ENCODE data around the gene AGPAT3. TPM values are rescaled to one million over a fixed set of nuclear protein-coding genes. Genes with fewer than 3 reads are reported as not detected.

AGPAT3 gene
- total RNA-seq, 1 experiment from 2014 or later: 58.3 TPM

DNA sequence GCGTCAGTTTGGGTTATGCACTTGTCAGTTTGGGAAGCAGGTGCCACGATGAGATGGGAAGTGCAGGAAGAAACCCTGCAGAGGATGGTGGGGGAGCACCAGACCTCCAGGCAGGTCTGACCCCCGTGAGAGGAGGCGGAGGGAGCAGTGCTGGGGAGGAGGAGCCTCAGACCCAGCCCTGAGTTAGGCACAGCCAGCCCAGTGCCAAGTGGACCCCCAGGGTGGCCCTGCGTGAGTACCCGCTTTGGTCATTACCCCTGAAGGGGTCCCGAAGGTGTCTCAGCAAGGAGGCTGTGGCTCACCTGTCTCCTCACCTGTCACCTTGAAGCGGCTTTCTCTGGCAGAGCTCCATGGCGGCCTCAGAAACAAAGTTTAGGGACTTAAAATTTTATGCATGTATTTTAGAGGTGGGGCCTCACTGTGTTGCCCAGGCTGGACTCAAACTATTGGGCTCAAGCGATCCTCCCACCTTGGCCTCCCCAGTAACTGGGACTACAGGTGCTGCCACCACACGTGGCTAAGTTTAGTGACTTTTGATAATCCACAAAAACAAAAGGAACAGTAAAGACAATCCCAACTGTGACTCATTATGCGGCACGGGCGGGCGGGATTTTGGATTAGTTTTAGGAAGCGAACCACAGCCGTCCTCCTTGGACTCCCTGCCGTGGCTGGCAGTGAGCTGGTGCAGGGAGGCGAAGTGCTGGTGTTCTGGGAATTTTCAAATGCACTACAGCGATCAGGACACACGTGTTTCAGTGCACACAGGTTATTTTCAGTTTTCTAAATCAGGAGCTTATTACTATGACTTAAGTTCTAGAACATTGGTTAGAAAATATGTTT is 4.7 kb downstream of the AGPAT3 start:
- Mint-ChIP-seq H3K36me3 (ENCODE audit: insufficient read depth, unreplicated experiment) (peaks cover 16% of the 10 kb centered on the region), H3K4me3 (ENCODE audit: unreplicated experiment) (no peak overlapping the region), H3K27me3 (ENCODE audit: insufficient read depth, unreplicated experiment) (no peaks in the 10 kb centered on the region), H3K9me3 (ENCODE audit: unreplicated experiment) (no peaks in the 10 kb centered on the region), H3K4me1 (ENCODE audit: insufficient read depth, unreplicated experiment) (peaks cover 25% of the 10 kb centered on the region), H3K27ac (ENCODE audit: low read depth, unreplicated experiment) (no peak overlapping the region)
- CTCF ChIA-PET: interaction anchor here (1.6 kb wide), 1 partner anchor 58 kb away, joined by 4 read pairs; no protein-coding TSS in a partner anchor
- TF ChIP-seq, protein P1, sequence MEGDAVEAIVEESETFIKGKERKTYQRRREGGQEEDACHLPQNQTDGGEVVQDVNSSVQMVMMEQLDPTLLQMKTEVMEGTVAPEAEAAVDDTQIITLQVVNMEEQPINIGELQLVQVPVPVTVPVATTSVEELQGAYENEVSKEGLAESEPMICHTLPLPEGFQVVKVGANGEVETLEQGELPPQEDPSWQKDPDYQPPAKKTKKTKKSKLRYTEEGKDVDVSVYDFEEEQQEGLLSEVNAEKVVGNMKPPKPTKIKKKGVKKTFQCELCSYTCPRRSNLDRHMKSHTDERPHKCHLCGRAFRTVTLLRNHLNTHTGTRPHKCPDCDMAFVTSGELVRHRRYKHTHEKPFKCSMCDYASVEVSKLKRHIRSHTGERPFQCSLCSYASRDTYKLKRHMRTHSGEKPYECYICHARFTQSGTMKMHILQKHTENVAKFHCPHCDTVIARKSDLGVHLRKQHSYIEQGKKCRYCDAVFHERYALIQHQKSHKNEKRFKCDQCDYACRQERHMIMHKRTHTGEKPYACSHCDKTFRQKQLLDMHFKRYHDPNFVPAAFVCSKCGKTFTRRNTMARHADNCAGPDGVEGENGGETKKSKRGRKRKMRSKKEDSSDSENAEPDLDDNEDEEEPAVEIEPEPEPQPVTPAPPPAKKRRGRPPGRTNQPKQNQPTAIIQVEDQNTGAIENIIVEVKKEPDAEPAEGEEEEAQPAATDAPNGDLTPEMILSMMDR (IDR thresholded peaks at IDR 0.05; ENCODE audit: unreplicated experiment): no peak
- no TSS peak for BruUV-seq (replicated peaks)
- POLR2A ChIA-PET: interaction anchor here (1.4 to 1.8 kb wide), 3 partner anchors 27 to 141 kb away, joined by 3 read pairs; no protein-coding TSS in a partner anchor
- intact Hi-C loops (cut with micrococcal nuclease): no loop called here
- DNase-seq (ENCODE audit: unreplicated experiment): no peak

DNA sequence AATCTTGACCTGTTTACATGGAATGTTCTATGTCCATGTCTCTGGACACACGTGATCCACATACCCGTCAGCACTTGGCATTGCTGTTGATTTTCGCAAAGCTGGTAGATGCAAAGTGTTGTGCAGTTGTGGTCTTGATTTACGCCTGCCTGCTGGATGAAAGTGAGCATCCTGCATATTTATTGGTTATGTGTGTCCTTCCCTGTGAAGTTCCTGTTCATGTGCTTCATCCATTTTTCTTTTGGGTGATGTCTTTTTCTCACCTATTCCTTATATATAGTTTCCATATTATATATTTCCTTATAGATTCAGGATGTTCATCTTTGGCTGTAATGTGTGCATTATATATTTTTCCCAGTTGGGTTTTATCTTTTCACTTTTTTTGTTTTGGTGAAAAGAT is 6.5 kb downstream of the AGPAT3 start:
- CTCF ChIA-PET: no interaction called here
- intact Hi-C loops (cut with micrococcal nuclease): no loop called here
- Mint-ChIP-seq H3K4me3 (ENCODE audit: unreplicated experiment) (no peak overlapping the region), H3K4me1 (ENCODE audit: insufficient read depth, unreplicated experiment) (peaks cover 22% of the 10 kb centered on the region), H3K36me3 (ENCODE audit: insufficient read depth, unreplicated experiment) (peaks cover 21% of the 10 kb centered on the region), H3K27ac (ENCODE audit: low read depth, unreplicated experiment) (no peak overlapping the region), H3K27me3 (ENCODE audit: insufficient read depth, unreplicated experiment) (no peaks in the 10 kb centered on the region), H3K9me3 (ENCODE audit: unreplicated experiment) (no peaks in the 10 kb centered on the region)
- BruUV-seq (replicated peaks): no TSS peak
- DNase-seq (ENCODE audit: unreplicated experiment): no peak
- TF ChIP-seq, protein P1 (IDR thresholded peaks at IDR 0.05; ENCODE audit: unreplicated experiment): no peak
- POLR2A ChIA-PET: no interaction called here

DNA sequence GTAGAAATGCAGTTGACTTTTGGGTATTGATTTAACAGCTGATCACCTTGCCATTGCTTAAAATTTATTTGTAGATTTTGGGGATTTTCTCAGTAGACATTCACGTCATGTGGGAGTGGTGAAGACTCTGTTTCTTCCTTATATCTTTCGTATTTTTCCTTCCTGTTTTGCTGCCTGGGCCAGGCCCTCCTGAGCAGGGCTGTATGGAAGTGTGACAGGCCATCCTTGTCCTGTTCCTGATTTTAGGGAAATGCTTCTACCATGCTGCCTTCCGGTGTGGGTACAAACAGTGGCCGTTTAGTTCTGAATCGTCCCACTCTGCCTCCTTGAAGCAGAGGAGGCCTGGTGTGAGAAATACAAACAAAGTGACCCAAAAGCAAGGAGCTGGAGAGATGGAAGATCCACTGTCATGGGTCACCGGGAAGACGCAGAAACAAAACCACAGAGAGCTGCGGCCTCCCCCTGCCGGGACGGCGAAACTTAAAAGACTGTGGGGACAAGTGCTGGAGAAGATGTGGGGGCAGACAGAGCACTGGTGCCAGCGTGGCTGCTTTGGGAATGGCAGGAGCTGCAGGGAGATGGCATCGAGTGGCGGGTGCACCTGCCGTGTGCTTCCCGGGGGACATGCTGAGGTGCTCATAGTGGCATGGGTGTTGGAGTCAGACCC is 7.6 kb downstream of the AGPAT3 start:
- POLR2A ChIA-PET: interaction anchor here (0.8 kb wide), 1 partner anchor 12 kb away, joined by 4 read pairs; no protein-coding TSS in a partner anchor
- CTCF ChIA-PET: interaction anchor here (0.6 to 1.0 kb wide), 3 partner anchors 72 to 146 kb away, joined by 3 read pairs; no protein-coding TSS in a partner anchor
- Mint-ChIP-seq H3K27ac (ENCODE audit: low read depth, unreplicated experiment) (no peak overlapping the region), H3K27me3 (ENCODE audit: insufficient read depth, unreplicated experiment) (no peaks in the 10 kb centered on the region), H3K36me3 (ENCODE audit: insufficient read depth, unreplicated experiment) (peaks cover 21% of the 10 kb centered on the region), H3K9me3 (ENCODE audit: unreplicated experiment) (no peaks in the 10 kb centered on the region), H3K4me3 (ENCODE audit: unreplicated experiment) (no peak overlapping the region), H3K4me1 (ENCODE audit: insufficient read depth, unreplicated experiment) (peaks cover 15% of the 10 kb centered on the region)
- TF ChIP-seq, protein P1 (IDR thresholded peaks at IDR 0.05; ENCODE audit: unreplicated experiment): no peak
- no TSS peak for BruUV-seq (replicated peaks)
- DNase-seq (ENCODE audit: unreplicated experiment): no peak
- intact Hi-C loops (cut with micrococcal nuclease): no loop called here

DNA sequence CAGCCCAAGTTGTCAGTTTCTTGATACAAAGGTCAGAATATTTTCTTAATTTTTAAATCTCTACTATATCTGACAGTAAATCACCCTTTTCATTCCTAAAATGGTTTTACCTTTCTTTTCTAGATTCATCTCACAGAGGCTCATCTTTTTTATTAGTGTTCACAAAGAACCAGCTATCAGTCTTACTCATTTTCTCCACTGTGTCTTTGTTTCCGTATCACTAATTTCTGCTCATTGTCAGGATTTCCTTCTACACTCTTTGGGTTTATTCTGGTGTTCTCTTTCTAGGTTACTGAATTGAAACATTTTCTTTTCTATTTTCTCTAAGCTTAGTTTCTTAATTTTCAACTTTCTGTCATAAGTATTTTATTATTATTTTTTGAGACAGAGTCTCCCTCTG is 8.7 kb downstream of the AGPAT3 start:
- BruUV-seq (replicated peaks): no TSS peak
- intact Hi-C loops (cut with micrococcal nuclease): no loop called here
- no peak for DNase-seq (ENCODE audit: unreplicated experiment)
- ChIA-PET CTCF (interaction anchor here (0.7 kb wide), 1 partner anchor 71 kb away, joined by 3 read pairs; no protein-coding TSS in a partner anchor), POLR2A (interaction anchor here (1.3 kb wide), 1 partner anchor 8 kb away, joined by 4 read pairs; no protein-coding TSS in a partner anchor)
- no peaks in the 10 kb centered on the region for H3K9me3 Mint-ChIP-seq (ENCODE audit: unreplicated experiment)
- TF ChIP-seq, protein P1 (IDR thresholded peaks at IDR 0.05; ENCODE audit: unreplicated experiment): no peak
- H3K36me3 Mint-ChIP-seq (ENCODE audit: insufficient read depth, unreplicated experiment): peaks cover 21% of the 10 kb centered on the region
- H3K4me3 Mint-ChIP-seq (ENCODE audit: unreplicated experiment): no peak overlapping the region
- no peaks in the 10 kb centered on the region for H3K27me3 Mint-ChIP-seq (ENCODE audit: insufficient read depth, unreplicated experiment)
- peak overlapping the region; percentile 33 for H3K27ac Mint-ChIP-seq (ENCODE audit: low read depth, unreplicated experiment)
- H3K4me1 Mint-ChIP-seq (ENCODE audit: insufficient read depth, unreplicated experiment): peaks cover 5% of the 10 kb centered on the region

All from MCF 10A (cell line).